ENCODE measurements around the gene PTCHD1.

DNA sequence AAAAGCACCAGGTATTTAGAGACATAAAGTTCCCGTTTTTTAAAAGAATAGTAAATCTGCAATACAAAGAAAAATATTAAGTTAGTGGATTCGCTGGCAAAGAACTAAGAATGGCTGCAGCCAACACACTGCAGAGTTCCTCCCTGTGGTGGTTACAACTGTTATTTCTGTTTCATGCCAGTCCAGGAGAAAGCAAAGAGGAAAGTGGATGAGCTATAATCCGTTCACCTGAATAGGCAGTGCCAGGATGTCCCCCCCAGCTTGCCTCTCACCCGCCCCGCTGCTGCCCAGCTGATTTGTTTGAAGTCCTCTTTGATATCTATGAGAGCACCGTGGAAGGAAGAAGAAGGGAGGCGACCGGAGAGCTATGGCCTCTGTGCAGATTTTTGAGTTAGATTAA, 63.9 kb downstream of the PTCHD1 start:
- TF ChIP-seq ZNF274 (IDR thresholded peaks at IDR 0.05; ENCODE audit: low read depth, low read length) (no peak), ZBTB33 (IDR thresholded peaks at IDR 0.05; ENCODE audit: extremely low read depth, insufficient replicate concordance, low read length) (no peak), ATF3 (IDR thresholded peaks at IDR 0.05) (no peak), TCF7L2 (IDR thresholded peaks at IDR 0.05; ENCODE audit: borderline replicate concordance, extremely low read depth, insufficient read depth, insufficient read length) (no peak), CEBPB (IDR thresholded peaks at IDR 0.05; ENCODE audit: low read depth) (no peak), SIN3A (IDR thresholded peaks at IDR 0.05; ENCODE audit: low read depth) (no peak), ZFX (IDR thresholded peaks at IDR 0.05) (no peak), JUND (IDR thresholded peaks at IDR 0.05) (no peak), YY1 (IDR thresholded peaks at IDR 0.05; ENCODE audit: extremely low read depth, insufficient replicate concordance, low read depth, low read length) (no peak), POLR2A (IDR thresholded peaks at IDR 0.05; ENCODE audit: borderline replicate concordance, extremely low read depth, insufficient read depth, insufficient read length) (no peak), SRF (IDR thresholded peaks at IDR 0.05; ENCODE audit: low read depth) (no peak), POLR2AphosphoS5 (IDR thresholded peaks at IDR 0.05; ENCODE audit: low read depth, low read length) (no peak)
- TF ChIP-seq, protein P1, sequence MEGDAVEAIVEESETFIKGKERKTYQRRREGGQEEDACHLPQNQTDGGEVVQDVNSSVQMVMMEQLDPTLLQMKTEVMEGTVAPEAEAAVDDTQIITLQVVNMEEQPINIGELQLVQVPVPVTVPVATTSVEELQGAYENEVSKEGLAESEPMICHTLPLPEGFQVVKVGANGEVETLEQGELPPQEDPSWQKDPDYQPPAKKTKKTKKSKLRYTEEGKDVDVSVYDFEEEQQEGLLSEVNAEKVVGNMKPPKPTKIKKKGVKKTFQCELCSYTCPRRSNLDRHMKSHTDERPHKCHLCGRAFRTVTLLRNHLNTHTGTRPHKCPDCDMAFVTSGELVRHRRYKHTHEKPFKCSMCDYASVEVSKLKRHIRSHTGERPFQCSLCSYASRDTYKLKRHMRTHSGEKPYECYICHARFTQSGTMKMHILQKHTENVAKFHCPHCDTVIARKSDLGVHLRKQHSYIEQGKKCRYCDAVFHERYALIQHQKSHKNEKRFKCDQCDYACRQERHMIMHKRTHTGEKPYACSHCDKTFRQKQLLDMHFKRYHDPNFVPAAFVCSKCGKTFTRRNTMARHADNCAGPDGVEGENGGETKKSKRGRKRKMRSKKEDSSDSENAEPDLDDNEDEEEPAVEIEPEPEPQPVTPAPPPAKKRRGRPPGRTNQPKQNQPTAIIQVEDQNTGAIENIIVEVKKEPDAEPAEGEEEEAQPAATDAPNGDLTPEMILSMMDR (IDR thresholded peaks at IDR 0.05 in 2 of 3, conservative IDR thresholded peaks at IDR 0.05 in 1 of 3; ENCODE audit: borderline replicate concordance in 1 of 3, insufficient read depth in 1 of 3, low read depth in 2 of 3, low read length in 2 of 3), result no peak
